ENCODE data around the gene DNAH12.
A peak's percentile ranks its signal among the peaks of the same experiment; 100 is the strongest.

The DNAH12 gene

GRCh38 chr3:57582474-57583168 lies 38.5 kb upstream of the DNAH12 start:
- DNase-seq (ENCODE audit: low spot score) (no peak), ATAC-seq (ENCODE audit: low read depth) (peak; percentile 74)
- H3K9me3 ChIP-seq (ENCODE audit: severe bottlenecking): no peaks in the 10 kb centered on the region
- H3K36me3 ChIP-seq (ENCODE audit: low read depth): peaks cover 87% of the 10 kb centered on the region
- no peak overlapping the region for H3K27ac ChIP-seq (ENCODE audit: poor library complexity, severe bottlenecking)
- H3K4me3 ChIP-seq (ENCODE audit: severe bottlenecking): no peak overlapping the region
- H3K27me3 ChIP-seq (ENCODE audit: insufficient read depth, poor library complexity, severe bottlenecking): no peaks in the 10 kb centered on the region
- no peaks in the 10 kb centered on the region for H3K4me1 ChIP-seq (ENCODE audit: insufficient read depth, poor library complexity, severe bottlenecking)
- peak; percentile 33 for TF ChIP-seq CTCF (IDR thresholded peaks at IDR 0.05; ENCODE audit: poor library complexity, severe bottlenecking)

- TF ChIP-seq CTCF (IDR thresholded peaks at IDR 0.05; ENCODE audit: poor library complexity, severe bottlenecking): no peak
- Histone ChIP-seq H3K9me3 (ENCODE audit: severe bottlenecking) (no peaks in the 10 kb centered on the region), H3K4me1 (ENCODE audit: insufficient read depth, poor library complexity, severe bottlenecking) (no peaks in the 10 kb centered on the region), H3K27me3 (ENCODE audit: insufficient read depth, poor library complexity, severe bottlenecking) (no peaks in the 10 kb centered on the region), H3K36me3 (ENCODE audit: low read depth) (peaks cover 93% of the 10 kb centered on the region), H3K4me3 (ENCODE audit: severe bottlenecking) (no peak overlapping the region), H3K27ac (ENCODE audit: poor library complexity, severe bottlenecking) (no peak overlapping the region)
- no peak for ATAC-seq (ENCODE audit: low read depth)
- no peak for DNase-seq (ENCODE audit: low spot score)
Measured at GRCh38 chr3:57577801-57578200, 33.7 kb upstream of the DNAH12 start.

DNA sequence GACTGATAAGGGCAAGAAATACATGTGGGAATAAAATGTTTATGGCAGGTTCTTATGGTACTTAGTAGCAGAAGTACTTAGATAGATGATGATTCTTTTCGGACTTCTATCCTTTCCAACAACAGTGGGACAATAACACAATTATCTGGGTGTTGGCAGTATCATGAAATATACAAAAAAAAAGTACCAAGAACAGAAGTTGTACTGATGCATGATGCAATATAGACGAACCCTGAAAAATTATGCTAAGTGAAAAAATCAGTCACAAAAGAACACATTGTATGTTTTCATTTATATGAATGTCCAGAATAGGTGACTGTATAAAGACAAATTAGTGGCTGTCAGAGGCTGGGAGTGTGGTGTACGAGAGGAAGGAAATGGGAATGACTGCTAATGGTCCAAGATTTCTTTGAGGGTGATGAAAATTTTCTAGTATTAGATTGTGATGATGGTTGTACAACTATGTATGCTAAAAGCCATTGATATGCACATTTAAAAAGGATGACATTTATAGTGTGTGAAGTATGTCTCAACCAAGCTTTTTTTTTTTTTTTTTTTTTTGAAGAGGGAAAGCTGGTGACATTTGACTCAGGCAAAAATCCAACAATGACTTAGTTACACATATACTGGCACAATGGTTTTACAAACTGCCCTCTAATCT lies 32.0 kb upstream of the DNAH12 start:
- Histone ChIP-seq H3K36me3 (ENCODE audit: low read depth) (peaks cover 93% of the 10 kb centered on the region), H3K27me3 (ENCODE audit: insufficient read depth, poor library complexity, severe bottlenecking) (no peaks in the 10 kb centered on the region), H3K4me3 (ENCODE audit: severe bottlenecking) (no peak overlapping the region), H3K27ac (ENCODE audit: poor library complexity, severe bottlenecking) (no peak overlapping the region), H3K4me1 (ENCODE audit: insufficient read depth, poor library complexity, severe bottlenecking) (no peaks in the 10 kb centered on the region), H3K9me3 (ENCODE audit: severe bottlenecking) (no peaks in the 10 kb centered on the region)
- ATAC-seq (ENCODE audit: low read depth): no peak
- no peak for DNase-seq (ENCODE audit: low spot score)
- no peak for TF ChIP-seq CTCF (IDR thresholded peaks at IDR 0.05; ENCODE audit: poor library complexity, severe bottlenecking)

DNA sequence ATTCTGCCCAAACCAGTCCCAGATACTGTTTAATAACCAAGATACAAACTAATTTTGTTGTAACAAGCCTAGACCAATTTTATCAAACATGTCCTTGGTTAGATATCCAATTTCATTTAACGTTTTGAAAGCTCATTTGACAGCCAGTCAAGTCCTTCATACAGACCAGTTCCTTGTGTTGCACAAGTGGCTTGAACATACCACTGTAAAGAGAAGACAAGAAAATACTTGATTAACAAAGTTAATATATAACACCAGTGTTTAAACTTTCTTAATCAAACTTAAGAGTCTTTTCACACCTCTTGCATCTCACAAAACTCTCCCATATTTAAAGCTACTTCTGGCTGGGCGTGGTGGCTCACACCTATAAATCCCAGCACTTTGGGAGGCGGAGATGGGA lies 28.0 kb upstream of the DNAH12 start:
- no peak overlapping the region for H3K27ac ChIP-seq (ENCODE audit: poor library complexity, severe bottlenecking)
- H3K27me3 ChIP-seq (ENCODE audit: insufficient read depth, poor library complexity, severe bottlenecking): no peaks in the 10 kb centered on the region
- no peaks in the 10 kb centered on the region for H3K9me3 ChIP-seq (ENCODE audit: severe bottlenecking)
- H3K36me3 ChIP-seq (ENCODE audit: low read depth): peaks cover 83% of the 10 kb centered on the region
- TF ChIP-seq CTCF (IDR thresholded peaks at IDR 0.05; ENCODE audit: poor library complexity, severe bottlenecking): no peak
- DNase-seq (ENCODE audit: low spot score) (no peak), ATAC-seq (ENCODE audit: low read depth) (no peak)
- H3K4me1 ChIP-seq (ENCODE audit: insufficient read depth, poor library complexity, severe bottlenecking): no peaks in the 10 kb centered on the region
- H3K4me3 ChIP-seq (ENCODE audit: severe bottlenecking): no peak overlapping the region

DNA sequence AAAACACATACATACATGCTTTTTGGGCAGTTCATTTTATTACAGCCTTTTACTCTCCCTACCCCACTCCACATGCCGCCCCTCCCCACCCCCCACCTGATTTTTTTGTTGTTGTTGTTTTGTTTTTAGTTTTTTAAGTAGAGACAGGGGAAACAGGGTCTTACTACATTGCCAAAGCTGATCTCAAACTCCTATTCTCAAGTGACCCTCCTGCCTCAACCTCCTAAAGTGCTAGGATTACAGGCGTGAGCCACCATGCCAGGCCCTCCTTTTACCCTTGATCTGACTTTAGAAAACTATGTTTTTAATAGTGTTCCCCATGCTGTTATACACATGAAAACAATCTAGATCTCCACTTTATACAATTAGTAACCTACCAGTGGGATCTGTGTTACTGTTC lies 26.7 kb upstream of the DNAH12 start:
- Histone ChIP-seq H3K36me3 (ENCODE audit: low read depth) (peaks cover 74% of the 10 kb centered on the region), H3K4me1 (ENCODE audit: insufficient read depth, poor library complexity, severe bottlenecking) (no peaks in the 10 kb centered on the region), H3K4me3 (ENCODE audit: severe bottlenecking) (no peak overlapping the region), H3K27me3 (ENCODE audit: insufficient read depth, poor library complexity, severe bottlenecking) (no peaks in the 10 kb centered on the region), H3K27ac (ENCODE audit: poor library complexity, severe bottlenecking) (no peak overlapping the region), H3K9me3 (ENCODE audit: severe bottlenecking) (no peaks in the 10 kb centered on the region)
- no peak for TF ChIP-seq CTCF (IDR thresholded peaks at IDR 0.05; ENCODE audit: poor library complexity, severe bottlenecking)
- ATAC-seq (ENCODE audit: low read depth) (no peak), DNase-seq (ENCODE audit: low spot score) (no peak)

Data from RWPE2 (cell line).